ENCODE data around the gene SOBP.

DNA sequence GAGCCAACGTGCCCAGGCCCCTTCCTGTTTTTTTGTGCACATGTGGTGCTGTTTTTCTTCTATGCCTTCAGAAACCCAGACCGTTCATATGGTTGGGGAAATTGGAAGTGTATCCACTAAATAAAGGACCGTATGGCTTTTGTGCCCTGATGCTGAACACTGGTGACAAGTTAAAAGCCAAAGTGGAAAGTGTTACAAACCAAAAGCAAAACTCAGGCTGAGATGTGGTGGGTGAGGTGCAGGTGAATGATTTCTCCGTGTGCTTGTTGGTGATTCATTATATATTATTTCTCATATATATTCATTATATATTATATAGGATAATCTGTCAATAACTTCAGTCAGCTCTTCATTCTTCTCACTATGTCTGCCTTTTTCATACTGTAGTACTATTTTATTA, 148.6 kb downstream of the SOBP start:
- TF ChIP-seq YY1 (IDR thresholded peaks at IDR 0.05; ENCODE audit: insufficient read depth, insufficient read length) (no peak), SUZ12 (IDR thresholded peaks at IDR 0.05; ENCODE audit: extremely low read depth, insufficient read depth, insufficient read length) (no peak), ZNF274 (IDR thresholded peaks at IDR 0.05; ENCODE audit: low read depth, low read length) (no peak)
